ENCODE measurements around the gene ASIC3. TPM values are rescaled to one million over a fixed set of nuclear protein-coding genes. Genes with fewer than 3 reads are reported as not detected.

ASIC3 gene
- total RNA-seq, 4 donors from 2014 or later, result 1.3 to 2.9 (median 2.1) TPM

- intact Hi-C loops (cut with DNase I), result no loop called here
- no peak for TF ChIP-seq POLR2A (IDR thresholded peaks at IDR 0.05; ENCODE audit: low read depth)
- Histone ChIP-seq H3K4me3 (no peak overlapping the region), H3K27ac (replicated peaks in 1 of 4) (peak overlapping the region in 1 of 4 donors; percentile 42), H3K27me3 (peaks cover 0 to 46% (median 4%) of the 10 kb centered on the region in 4 donors), H3K4me1 (peaks cover 11 to 24% (median 21%) of the 10 kb centered on the region in 4 donors), H3K36me3 (peaks cover 0 to 46% (median 2%) of the 10 kb centered on the region in 4 donors), H3K9me3 (no peaks in the 10 kb centered on the region)
- no peak for DNase-seq (ENCODE audit: extremely low spot score)
- WGBS, result 78% methylated on average over 6 of the region's 7 CpGs
Observed at GRCh38 chr7:151007469-151007898, 40.8 kb upstream of the ASIC3 start.

GRCh38 chr7:151008143-151008510 is 40.2 kb upstream of the ASIC3 start:
- intact Hi-C loops (cut with DNase I), result no loop called here

GRCh38 chr7:151008511-151009323 is 39.6 kb upstream of the ASIC3 start:
- Histone ChIP-seq H3K4me3 (peak overlapping the region; percentile 15 to 38 (median 29)), H3K27ac (replicated peaks in 1 of 4) (no peak overlapping the region), H3K36me3 (peaks cover 0 to 45% (median 2%) of the 10 kb centered on the region in 4 donors), H3K27me3 (peaks cover 0 to 58% (median 15%) of the 10 kb centered on the region in 4 donors), H3K9me3 (no peaks in the 10 kb centered on the region), H3K4me1 (peaks cover 23 to 36% (median 33%) of the 10 kb centered on the region in 4 donors)
- TF ChIP-seq POLR2AphosphoS5 (IDR thresholded peaks at IDR 0.05), result peak in 1 of 2 donors; percentile 52
- no peak for TF ChIP-seq POLR2A (IDR thresholded peaks at IDR 0.05; ENCODE audit: low read depth)
- TF ChIP-seq CTCF (IDR thresholded peaks at IDR 0.05), result peak; percentile 58 to 81 (median 65)
- no peak for TF ChIP-seq EP300 (IDR thresholded peaks at IDR 0.05)
- DNase-seq (ENCODE audit: extremely low spot score), result no peak
- intact Hi-C loops (cut with DNase I), result no loop called here
- WGBS, result 57% methylated on average over 31 of the region's 40 CpGs

More at GRCh38 chr7:151008143-151008510, 40.2 kb upstream of the ASIC3 start:
- TF ChIP-seq CTCF (IDR thresholded peaks at IDR 0.05) (no peak), POLR2AphosphoS5 (IDR thresholded peaks at IDR 0.05) (no peak), EP300 (IDR thresholded peaks at IDR 0.05) (no peak), POLR2A (IDR thresholded peaks at IDR 0.05; ENCODE audit: low read depth) (no peak)
- Histone ChIP-seq H3K27me3 (peaks cover 0 to 52% (median 9%) of the 10 kb centered on the region in 4 donors), H3K4me3 (peak overlapping the region in 3 of 4 donors; percentile 27 to 38 (median 31)), H3K9me3 (no peaks in the 10 kb centered on the region), H3K27ac (replicated peaks in 1 of 4) (no peak overlapping the region), H3K36me3 (peaks cover 0 to 46% (median 2%) of the 10 kb centered on the region in 4 donors), H3K4me1 (peaks cover 17 to 30% (median 27%) of the 10 kb centered on the region in 4 donors)
- no peak for DNase-seq (ENCODE audit: extremely low spot score)
- 60% methylated on average over 9 of the region's 11 CpGs for WGBS

GRCh38 chr7:151009327-151010036 is 38.8 kb upstream of the ASIC3 start:
- Histone ChIP-seq H3K27me3 (peaks cover 0 to 66% (median 20%) of the 10 kb centered on the region in 4 donors), H3K4me3 (no peak overlapping the region), H3K4me1 (peaks cover 31 to 43% (median 38%) of the 10 kb centered on the region in 4 donors), H3K9me3 (no peaks in the 10 kb centered on the region), H3K36me3 (peaks cover 0 to 45% (median 2%) of the 10 kb centered on the region in 4 donors), H3K27ac (replicated peaks in 1 of 4) (no peak overlapping the region)
- intact Hi-C loops (cut with DNase I), result loop anchor here (10.0 kb wide), 1 partner anchor 235 kb away; no protein-coding TSS in a partner anchor
- DNase-seq (ENCODE audit: extremely low spot score), result no peak
- WGBS, result 0% methylated on average over 1 of the region's 22 CpGs
- TF ChIP-seq EP300 (IDR thresholded peaks at IDR 0.05) (no peak), CTCF (IDR thresholded peaks at IDR 0.05) (no peak), POLR2AphosphoS5 (IDR thresholded peaks at IDR 0.05) (no peak), POLR2A (IDR thresholded peaks at IDR 0.05; ENCODE audit: low read depth) (no peak)

GRCh38 chr7:151010037-151010306 is 38.4 kb upstream of the ASIC3 start:
- H3K27ac ChIP-seq (replicated peaks in 1 of 4), result no peak overlapping the region
- intact Hi-C loops (cut with DNase I), result loop anchor here (10.0 kb wide), 1 partner anchor 235 kb away; no protein-coding TSS in a partner anchor
- 83% methylated on average over 1 of the region's 7 CpGs for WGBS
- no peak for TF ChIP-seq POLR2AphosphoS5 (IDR thresholded peaks at IDR 0.05)
- TF ChIP-seq CTCF (IDR thresholded peaks at IDR 0.05), result no peak
- no peak for TF ChIP-seq POLR2A (IDR thresholded peaks at IDR 0.05; ENCODE audit: low read depth)
- no peak for TF ChIP-seq EP300 (IDR thresholded peaks at IDR 0.05)
- H3K4me3 ChIP-seq, result no peak overlapping the region
- DNase-seq (ENCODE audit: extremely low spot score), result no peak
- peaks cover 0 to 45% (median 2%) of the 10 kb centered on the region in 4 donors for H3K36me3 ChIP-seq
- peaks cover 0 to 71% (median 21%) of the 10 kb centered on the region in 4 donors for H3K27me3 ChIP-seq
- peaks cover 35 to 43% (median 38%) of the 10 kb centered on the region in 4 donors for H3K4me1 ChIP-seq
- no peaks in the 10 kb centered on the region for H3K9me3 ChIP-seq

Data from esophagus muscularis mucosa (tissue), 4 donors.